Mesenteric fat pad (tissue), 1 donor: ENCODE measurements around the gene ZNF331. TPM values are rescaled to one million over a fixed set of nuclear protein-coding genes. Genes with fewer than 3 reads are reported as not detected.
A peak's percentile ranks its signal among the peaks of the same experiment; 100 is the strongest.

Experiments used
- DNase-seq: peaks from one replicate; pipeline ENCODE4 v3.0.0-alpha.2; 2020; ENCODE audit warnings: low spot score
- total RNA-seq: library from RNA; stranded (reverse); fragmentation: NEBNext Ultra II Directional; extraction: Animal tissue kit (Norgen Biotek cat#: 25700); gene quantifications from one replicate; pipeline ENCODE4 v1.2.1, GENCODE V29; 2021
- donor health status: DM: yes; HTN: yes; CAD: no.

Gene ZNF331
- total RNA-seq, 1 donor from 2014 or later, result 194 TPM

DNA sequence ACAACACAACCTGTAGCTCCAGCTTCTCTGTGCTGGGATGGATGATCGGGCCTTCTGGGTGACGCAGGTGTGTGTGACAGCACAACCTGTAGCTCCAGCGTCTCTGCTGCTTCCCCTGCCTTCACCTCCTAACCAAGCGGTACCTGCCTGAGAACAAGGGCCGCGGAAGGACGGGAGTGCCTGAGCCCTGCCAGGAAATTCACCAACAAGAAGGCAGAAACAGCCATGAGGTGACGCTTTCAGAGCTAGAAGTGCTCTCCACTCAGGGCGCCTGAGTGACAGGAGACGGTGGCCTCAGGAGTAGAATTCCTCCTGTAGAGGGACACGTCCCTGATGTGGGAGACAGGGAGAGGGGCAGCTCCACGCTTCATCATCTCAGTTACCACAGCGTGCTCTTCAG lies 17.4 kb downstream of the ZNF331 start:
- DNase-seq, result no peak

DNA sequence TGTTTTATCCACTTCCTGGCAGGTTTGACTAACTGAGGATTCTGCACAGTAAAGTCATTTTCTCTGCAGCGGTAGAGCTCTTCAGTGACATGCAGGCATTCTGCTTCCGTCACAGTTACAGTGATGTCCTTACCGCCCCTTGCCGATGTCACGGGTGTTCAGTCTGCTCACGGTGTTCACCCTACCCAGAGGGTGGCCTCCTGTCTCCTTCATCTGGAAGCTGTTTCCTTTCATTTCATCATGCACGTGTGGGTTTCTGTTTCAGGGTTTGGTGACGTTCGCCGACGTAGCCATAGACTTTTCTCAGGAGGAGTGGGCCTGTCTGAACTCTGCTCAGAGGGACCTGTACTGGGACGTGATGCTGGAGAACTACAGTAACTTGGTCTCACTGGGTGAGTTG lies 33.4 kb downstream of the ZNF331 start:
- DNase-seq, result no peak

DNA sequence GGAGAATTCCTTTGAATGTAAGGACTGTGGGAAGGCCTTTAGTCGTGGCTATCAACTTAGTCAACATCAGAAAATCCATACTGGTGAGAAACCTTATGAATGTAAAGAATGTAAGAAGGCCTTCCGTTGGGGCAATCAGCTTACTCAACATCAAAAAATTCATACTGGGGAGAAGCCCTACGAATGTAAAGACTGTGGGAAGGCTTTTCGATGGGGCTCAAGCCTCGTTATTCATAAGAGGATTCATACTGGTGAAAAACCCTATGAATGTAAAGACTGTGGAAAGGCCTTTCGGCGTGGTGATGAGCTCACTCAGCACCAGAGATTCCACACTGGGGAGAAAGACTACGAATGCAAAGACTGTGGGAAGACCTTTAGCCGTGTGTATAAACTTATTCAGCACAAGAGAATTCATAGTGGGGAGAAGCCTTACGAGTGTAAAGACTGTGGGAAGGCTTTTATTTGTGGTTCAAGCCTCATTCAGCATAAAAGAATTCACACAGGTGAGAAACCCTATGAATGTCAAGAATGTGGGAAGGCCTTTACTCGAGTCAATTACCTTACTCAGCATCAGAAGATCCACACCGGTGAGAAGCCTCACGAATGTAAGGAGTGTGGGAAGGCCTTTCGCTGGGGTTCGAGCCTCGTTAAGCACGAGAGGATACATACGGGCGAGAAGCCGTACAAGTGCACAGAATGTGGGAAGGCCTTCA lies 39.2 kb downstream of the ZNF331 start:
- DNase-seq, result peak; percentile 33

DNA sequence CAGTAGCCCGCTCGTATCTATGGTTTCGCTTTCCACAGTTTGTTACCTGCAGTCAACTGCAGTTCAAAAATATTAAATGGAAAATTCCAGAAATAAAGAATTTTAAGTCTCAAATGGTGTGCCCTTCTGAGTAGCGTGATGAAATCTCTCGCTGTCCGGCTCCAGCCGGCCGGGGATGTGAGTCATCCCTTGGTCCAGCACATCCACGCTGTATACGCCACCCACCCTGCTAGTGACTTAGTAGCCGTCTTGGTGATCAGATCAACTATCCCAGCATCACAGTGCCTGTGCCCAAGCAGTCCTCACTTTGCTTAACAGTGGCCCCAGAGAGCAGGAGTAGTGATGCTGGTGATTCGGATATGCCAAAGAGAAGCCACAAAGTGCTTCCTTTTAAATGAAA lies 40.0 kb downstream of the ZNF331 start:
- peak; percentile 83 for DNase-seq

DNA sequence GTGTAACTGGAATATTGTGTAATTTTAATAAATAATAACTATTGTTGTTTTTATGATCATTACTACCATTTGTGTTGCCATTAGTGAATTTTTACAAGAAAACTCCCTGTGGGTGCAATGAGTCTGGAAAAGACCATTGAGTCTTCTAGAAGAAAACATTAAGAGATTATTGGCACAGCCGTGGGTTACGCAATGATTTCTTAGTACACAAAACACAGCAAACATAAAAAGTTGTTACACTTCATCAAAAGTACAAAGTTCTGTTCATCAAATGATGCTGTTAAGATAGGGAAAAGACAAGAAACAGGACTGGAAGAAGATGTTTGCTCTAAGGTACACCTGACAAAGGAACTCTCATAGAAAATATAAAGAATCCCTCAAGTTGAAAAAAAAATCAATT lies 41.6 kb downstream of the ZNF331 start:
- DNase-seq, result no peak

DNA sequence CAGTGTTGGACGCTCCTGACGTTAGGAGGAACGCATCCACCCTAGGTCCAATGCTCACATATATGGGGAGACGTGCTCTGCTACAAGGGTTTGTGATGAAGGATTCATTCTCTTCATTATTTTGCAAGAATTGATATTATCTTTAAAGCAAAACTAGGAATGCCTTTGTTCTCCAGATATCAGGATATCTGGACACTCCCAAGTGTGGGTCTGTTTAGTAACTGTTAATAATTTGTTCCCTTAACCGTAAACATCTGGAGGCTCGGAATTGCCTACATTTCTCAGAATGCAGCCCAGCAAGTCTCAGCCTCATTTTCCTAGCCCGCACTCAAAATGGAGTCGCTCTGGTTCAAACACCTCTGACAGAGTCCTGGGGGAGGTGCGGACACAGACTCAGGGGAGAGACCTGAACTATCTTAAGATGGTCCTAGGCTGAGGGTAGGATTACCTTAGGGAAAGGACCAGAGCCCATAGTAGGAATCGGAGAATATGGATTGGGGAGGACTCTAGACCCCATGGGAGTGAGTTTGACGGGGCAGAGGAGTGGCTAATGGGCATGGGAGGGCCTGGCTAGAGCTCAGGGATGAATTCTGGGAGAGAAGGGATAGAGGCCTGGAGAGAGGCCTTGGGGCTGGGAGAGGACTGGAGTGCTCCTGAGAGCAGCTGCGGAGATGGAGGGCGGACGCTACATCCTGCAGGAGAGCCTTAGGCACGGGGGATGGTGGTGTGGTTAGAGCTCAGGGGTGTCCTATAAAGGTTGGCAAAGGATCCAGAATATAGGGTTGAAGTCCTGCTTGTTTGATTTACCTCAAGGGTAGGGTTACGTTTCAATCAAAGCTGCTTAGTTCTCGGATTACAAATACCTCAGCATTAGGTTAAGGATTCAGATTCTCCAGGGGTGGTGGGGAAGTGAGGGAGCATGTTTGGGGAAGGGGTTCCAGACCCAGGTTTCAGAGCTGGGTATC lies 43.2 kb downstream of the ZNF331 start:
- no peak for DNase-seq

DNA sequence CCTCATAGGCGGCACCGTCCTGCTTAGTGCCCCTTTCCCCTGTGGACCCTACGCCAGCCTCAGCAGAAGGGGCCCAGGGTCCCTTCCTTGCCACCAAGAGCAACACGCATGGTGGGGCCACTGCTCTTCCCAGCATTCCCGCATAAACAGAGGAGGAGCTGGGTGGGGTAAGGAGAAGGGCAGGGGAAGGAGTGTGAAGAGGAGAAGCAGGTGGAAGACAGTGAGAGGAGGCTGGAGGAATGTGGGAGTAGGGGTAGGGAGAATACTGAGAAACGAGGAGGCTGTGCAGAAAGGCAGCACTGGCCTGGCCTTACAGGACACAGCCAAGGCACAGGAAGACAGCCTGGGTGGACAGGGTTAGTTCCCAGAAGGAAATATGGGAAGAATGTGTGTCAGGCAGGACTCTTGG lies 43.9 kb downstream of the ZNF331 start:
- no peak for DNase-seq

DNA sequence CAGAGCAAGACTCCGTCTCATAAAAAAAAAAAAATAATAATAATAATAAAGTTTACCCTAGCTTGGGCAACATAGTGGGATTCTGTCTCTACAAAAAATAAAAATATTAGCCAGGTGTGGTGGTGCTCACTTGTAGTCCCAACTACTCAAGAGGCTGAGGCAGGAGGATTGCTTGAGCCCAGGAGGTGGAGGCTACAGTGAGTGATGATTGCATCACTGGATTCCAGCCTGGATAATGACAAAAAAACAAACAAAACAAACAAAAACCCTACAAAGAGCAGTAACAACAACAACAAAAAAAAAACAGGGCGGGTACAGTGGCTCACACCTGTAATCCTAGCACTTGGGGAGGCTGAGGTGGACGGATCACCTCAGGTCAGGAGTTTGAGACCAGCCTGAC lies 45.2 kb downstream of the ZNF331 start:
- DNase-seq, result no peak

DNA sequence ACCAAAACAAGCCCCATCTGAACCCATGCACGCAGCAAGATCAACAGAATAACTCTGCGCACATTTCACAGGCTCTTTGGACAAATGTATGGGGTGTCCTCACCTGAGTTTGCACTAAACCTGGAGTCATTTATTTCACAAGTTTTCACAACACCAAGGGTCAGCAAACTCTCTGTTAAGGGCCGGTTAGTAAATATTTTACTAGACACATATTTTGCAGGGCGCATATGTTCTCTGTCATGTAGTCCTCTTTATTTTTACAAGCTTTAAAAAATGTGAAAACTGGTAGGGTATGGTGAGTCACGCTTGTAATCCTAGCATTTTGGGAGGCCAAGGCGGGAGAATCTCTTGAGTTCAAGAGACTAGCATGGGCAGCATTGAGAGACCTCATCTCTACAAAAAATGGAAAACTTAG lies 48.3 kb downstream of the ZNF331 start:
- no peak for DNase-seq

DNA sequence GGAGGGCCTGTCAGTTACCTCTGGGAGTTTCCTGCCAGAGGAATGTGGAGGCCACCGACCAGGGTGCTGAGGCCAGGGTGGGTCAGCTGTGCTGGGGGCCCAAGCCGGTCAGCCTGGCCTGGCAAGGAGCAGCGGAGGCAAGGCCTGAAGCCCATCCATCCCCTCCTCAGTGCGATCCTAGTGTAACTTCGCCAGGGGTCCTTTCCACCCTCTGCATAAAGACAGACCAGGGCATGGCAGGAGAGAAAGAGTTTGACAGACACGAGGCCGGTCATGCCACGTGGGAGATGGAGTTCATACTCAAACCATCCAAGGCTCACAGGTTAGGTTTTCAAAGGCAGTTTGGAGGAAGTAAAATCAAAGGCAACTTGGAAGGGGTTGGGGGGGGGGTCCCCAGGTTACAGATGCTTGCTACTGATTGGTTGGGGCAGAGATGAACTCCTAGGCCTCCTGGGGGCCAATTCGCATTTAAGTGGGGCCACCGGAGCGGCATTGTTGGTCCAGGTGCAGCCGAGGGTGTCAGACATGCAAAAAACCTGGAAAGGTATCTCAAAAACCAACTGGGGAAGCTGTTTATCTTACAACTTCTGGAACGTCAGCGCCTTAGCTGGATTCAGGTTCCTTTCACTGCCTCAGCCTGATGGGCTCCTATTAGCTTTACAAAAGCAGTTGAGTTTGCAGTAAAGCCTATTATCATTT lies 57.0 kb downstream of the ZNF331 start:
- DNase-seq, result no peak

DNA sequence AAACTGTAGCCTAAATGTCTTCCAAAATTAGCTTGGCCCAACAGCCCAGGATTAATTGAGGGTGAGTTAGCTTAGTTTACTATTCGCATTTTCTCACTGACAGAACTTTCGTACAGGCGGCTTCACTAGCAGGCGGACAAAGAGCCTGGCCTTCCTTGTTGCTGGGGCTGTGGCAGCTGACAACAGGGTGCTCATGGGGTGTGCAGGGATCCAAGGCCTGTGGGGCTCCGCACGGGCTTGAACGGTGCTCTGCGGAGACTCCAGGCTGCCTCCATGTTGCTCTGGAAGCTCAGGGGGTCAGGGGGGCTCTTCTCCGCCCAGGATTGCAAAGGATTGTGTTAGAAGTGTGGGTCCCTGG lies 57.5 kb downstream of the ZNF331 start:
- no peak for DNase-seq

DNA sequence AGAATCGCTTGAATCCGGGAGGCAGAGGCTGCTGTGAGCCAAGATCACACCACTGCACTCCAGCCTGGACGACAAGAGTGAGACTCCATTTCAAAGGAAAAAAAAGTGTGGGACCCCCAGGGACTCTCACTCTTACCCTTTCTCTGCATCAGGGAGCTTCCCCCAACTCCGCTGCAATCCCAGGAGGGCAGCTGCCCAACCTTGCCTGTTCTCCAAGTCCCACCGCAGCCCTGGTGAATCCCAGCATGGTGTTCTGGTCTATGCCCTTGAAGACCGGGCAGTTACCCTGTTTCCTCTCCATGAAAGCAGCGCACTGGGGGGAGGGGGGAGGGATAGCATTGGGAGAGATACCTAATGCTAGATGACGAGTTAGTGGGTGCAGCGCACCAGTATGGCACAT lies 58.1 kb downstream of the ZNF331 start:
- no peak for DNase-seq

DNA sequence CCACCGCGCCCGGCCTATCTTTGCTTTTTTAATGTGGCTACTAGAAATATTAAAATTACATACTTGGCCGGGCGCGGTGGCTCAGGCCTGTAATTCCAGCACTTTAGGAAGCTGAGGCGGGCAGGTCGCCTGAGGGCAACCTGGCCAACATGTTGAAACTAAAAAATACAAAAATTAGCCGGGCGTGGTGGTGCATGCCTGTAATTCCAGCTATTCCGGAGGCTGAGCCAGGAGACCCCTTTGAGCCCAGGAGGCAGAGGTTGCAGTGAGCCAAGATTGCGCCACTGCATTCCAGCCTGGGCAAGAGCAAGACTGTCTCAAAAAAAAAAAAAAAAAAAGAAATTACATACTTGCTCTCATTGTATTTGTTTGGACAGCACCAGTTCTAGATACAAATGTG lies 59.1 kb downstream of the ZNF331 start:
- DNase-seq, result no peak

DNA sequence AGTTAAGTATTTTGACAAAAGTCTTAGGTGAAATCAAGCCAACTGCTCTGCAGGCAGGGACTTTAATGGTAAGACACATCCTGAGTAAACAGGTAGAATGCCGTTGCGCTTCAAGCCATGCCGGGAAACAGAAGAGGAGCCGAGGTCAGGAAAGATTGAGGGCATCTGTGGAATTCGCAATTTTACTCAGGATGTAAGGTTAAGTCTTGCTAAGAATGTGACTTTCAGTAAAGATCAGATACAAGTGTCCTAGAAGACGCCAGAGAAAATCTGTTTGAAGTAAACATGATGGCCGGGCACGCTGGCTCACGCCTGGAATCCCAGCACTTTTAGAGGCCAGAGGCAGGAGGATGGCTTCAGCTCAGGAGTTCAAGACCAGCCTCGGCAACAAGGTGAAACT lies 60.4 kb downstream of the ZNF331 start:
- no peak for DNase-seq

DNA sequence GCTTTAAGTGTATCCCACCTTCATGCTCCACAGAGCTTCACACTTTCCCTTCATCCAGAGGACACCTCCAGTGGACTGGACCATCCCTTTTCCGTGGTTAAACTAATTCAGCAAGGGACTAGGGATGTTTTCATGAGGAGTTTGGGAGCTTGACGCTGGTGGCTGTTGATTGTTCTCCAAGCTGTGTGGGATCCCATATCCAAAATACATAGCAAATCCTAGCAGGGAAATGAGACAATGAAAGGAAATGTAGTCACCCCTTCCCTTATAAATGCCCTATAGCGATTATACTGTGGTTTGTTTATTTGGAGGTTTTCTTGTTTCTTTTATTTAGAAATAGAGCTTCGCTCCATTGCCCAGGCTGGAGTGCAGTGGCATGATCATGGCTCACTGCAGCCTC lies 62.3 kb downstream of the ZNF331 start:
- no peak for DNase-seq

DNA sequence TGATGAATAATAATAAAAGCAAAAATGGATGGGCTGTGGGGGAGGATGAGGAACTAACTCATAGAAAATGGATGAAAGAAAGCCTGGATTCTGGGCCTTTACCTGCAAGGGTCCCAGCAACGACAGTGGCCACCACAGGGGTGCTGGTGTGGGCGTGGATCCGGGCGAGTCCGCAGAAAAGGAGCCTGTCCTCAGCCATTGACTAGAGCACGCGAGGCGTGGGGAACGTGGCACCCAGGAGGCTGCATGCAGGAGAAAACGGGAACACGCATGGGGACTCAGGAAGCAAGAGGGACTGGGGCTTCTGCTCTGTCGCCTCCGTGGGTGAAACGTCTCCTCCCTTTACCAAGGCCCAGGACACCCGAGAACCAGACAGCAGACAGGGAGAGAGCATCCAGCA lies 68.1 kb downstream of the ZNF331 start:
- no peak for DNase-seq

DNA sequence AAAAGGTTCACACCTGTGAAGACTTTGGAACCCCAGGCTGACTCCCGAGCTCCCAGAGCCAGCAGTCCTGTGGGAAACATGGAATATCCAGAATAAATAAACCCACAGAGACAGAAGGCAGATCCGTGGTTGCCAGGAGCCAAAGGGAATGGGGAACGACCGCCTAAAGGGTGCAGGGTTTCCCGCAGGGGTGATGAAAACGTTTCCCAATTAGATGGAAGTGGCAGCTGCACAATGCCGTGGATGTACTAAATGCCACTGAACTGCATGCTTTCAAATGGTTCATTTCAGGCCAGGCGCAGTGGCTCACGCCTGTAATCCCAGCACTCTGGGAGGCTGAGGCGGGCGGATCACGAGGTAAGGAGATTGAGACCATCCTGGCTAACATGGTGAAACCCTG lies 70.4 kb downstream of the ZNF331 start:
- DNase-seq, result no peak

DNA sequence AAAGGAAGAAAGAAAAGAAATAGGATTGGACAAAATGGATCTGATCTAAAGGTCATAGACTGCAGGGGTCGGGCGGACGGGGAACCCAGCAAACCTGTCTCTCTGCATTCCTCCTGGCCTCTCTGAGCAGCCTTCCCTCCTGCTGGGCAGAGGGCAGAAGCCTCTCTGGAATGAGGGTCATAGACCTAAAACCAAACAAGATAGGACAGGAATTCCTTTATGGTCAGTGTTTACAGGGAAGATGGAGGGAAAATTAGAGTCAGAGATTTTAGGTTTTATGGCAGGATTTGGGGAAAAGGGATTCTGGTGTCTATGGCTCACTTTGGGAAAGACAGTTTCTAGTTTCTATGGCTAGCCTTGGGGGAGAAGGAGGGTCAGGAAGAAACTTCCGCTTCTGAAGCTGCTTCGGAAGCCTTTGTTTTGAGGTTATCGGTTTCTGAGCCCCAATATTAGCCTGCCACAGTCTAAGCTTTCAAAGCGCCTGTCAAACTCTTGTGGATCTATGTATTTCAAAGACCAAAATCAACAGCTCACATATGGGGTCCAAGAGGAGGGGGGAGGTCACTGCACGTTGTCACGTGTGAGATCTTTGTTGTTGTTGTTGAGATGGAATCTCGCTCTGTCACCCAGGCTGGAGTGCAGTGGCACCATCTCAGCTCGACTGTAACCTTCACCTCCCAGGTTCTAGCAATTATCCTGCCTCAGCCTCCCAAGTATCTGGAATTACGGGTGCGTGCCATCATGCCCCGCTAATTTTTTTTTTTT lies 75.0 kb downstream of the ZNF331 start:
- no peak for DNase-seq

DNA sequence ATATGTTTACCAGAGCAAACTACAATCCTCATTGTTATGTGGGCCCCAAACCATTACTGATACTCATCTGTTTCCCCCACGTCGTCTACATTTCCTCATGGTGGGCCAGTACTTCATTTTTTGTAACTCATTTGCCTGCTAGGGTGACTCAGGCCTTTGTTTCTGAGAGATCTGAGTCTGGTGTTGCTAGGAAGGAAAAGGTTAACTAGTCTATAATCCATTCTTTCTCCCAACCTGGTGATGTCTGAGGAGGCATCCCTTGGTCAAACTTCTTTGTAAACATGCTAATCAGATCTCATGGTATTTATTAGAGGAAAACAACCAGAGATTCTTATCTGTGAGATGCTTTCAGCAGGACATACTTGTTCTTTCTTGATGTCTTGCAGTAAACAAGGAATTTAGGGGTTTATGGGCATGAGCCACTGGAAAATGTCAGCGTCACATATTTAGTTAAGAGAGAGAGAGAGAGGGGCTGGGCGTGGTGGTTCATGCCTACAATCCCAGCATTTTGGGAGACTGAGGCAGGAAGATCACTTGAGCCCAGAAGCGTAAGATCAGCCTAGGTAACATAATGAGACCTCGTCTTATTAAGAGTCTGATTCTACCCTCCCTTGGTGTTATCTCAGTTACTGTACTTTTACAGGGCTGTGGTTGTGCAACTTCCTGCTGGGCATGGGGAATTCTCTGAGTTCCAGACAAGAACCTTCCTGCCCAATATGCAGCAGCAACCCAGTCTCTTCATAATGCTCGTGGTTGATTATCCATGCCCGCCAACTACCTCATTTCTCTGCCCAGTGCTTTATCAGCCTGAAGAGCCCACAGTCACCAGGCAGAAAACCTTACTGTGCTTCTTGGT lies 84.2 kb downstream of the ZNF331 start:
- DNase-seq, result no peak
